Astrocyte of the spinal cord (primary cell): ENCODE results near the gene ABCC5.

Experiments
- DNase-seq: peaks from one replicate; pipeline ENCODE4 v3.0.0; 2011; ENCODE audit warnings: low read depth, low spot score
- H3K4me3 ChIP-seq: 2 replicates; pipeline ENCODE4 v1.5.1; 2011; ENCODE audit warnings: low read depth, mild to moderate bottlenecking, low read length, moderate library complexity
- CTCF ChIP-seq: IDR thresholded peaks from 2 replicates; pipeline ENCODE4 v1.5.1; 2012; ENCODE audit warnings: low read depth, mild to moderate bottlenecking, low read length, inconsistent platforms
- in situ Hi-C: cut with HindIII; loops from 2 replicates; pipeline ENCODE4 v1.10.0; 2017; ENCODE audit warnings: low sequenced_read_pairs

ABCC5 gene

GRCh38 chr3:183909030-183909600 is 108.6 kb downstream of the ABCC5 start:
- TF ChIP-seq CTCF = no peak

GRCh38 chr3:183907911-183908331 is 109.8 kb downstream of the ABCC5 start:
- in situ Hi-C loops = no loop called here
- TF ChIP-seq CTCF = no peak
- no peak overlapping the region for H3K4me3 ChIP-seq
- DNase-seq = no peak

More at GRCh38 chr3:183909030-183909600, 108.6 kb downstream of the ABCC5 start:
- H3K4me3 ChIP-seq = no peak overlapping the region
- no peak for DNase-seq
- in situ Hi-C loops = no loop called here

- in situ Hi-C loops = no loop called here
- DNase-seq = no peak
- TF ChIP-seq CTCF = no peak
- no peak overlapping the region for H3K4me3 ChIP-seq
These were observed 110.5 kb downstream of the ABCC5 start for GRCh38 chr3:183907176-183907575.

GRCh38 chr3:183906234-183906921 is 111.3 kb downstream of the ABCC5 start:
- no peak overlapping the region for H3K4me3 ChIP-seq
- in situ Hi-C loops = no loop called here
- TF ChIP-seq CTCF = no peak
- DNase-seq = no peak

- no peak overlapping the region for H3K4me3 ChIP-seq
- TF ChIP-seq CTCF = no peak
- DNase-seq = no peak
- in situ Hi-C loops = no loop called here
These were observed 112.6 kb downstream of the ABCC5 start for GRCh38 chr3:183904833-183905780.

GRCh38 chr3:183898028-183898431 is 119.7 kb downstream of the ABCC5 start:
- in situ Hi-C loops = no loop called here
- DNase-seq = no peak
- no peak overlapping the region for H3K4me3 ChIP-seq
- TF ChIP-seq CTCF = no peak
